H1 (cell line): ENCODE measurements around the gene MBNL1. TPM values are rescaled to one million over a fixed set of nuclear protein-coding genes. Genes with fewer than 3 reads are reported as not detected.

Experiments used
- CTCF ChIA-PET: fragments of 300-600 bp; sonication (Branson Sonifier 250); formaldehyde crosslinking; loops from one replicate; lab custom pipeline; 2021; ENCODE audit not compliant: partially characterized antibody; lab: Charles Lee
- POLR2A ChIA-PET: fragments of 300-600 bp; sonication (Branson Sonifier 250); formaldehyde crosslinking; loops from one replicate; lab custom pipeline; 2021; ENCODE audit warnings: inconsistent platforms; ENCODE audit not compliant: partially characterized antibody; lab: Charles Lee
- DNase-seq, 2 experiments: peaks; one replicate each; pipeline versions ENCODE4 v3.0.0 to v3.0.0-alpha.2; 2010 to 2022; ENCODE audit warnings: low spot score in 2 of 2, low read depth in 1 of 2, mixed read lengths in 1 of 2
- FAIRE-seq: peaks from 2 replicates; lab custom pipeline; 2011; peaks lifted over from hg19 to GRCh38; lab: Jason Lieb, UNC
- H2AFZ ChIP-seq: 2 replicates; pipeline ENCODE4 v1.8.1; 2012; ENCODE audit warnings: low read length, inconsistent platforms
- H2AK5ac ChIP-seq: 2 replicates; pipeline ENCODE4 v1.6.1; 2013; ENCODE audit warnings: low read depth, low read length
- H2BK120ac ChIP-seq: replicated peaks from 2 replicates; pipeline ENCODE3; 2013; ENCODE audit warnings: low read depth, low read length, inconsistent platforms
- H2BK12ac ChIP-seq: 2 replicates; pipeline ENCODE4 v1.6.1; 2013; ENCODE audit warnings: low read depth, low read length
- H2BK15ac ChIP-seq: 2 replicates; pipeline ENCODE4 v1.6.1; 2013; ENCODE audit warnings: low read length
- H2BK20ac ChIP-seq: 2 replicates; pipeline ENCODE4 v1.6.1; 2013; ENCODE audit warnings: low read length
- H2BK5ac ChIP-seq: 2 replicates; pipeline ENCODE4 v1.6.1; 2013; ENCODE audit warnings: low read depth, low read length
- H3K14ac ChIP-seq: 2 replicates; pipeline ENCODE4 v1.6.1; 2013; ENCODE audit warnings: inconsistent platforms; ENCODE audit not compliant: insufficient read length
- H3K18ac ChIP-seq: 2 replicates; pipeline ENCODE4 v1.6.1; 2013; ENCODE audit warnings: low read length; ENCODE audit errors: extremely low read depth
- H3K23ac ChIP-seq: 2 replicates; pipeline ENCODE4 v1.6.1; 2013; ENCODE audit warnings: inconsistent platforms; ENCODE audit not compliant: insufficient read length
- H3K23me2 ChIP-seq: 2 replicates; pipeline ENCODE4 v1.6.1; 2013; ENCODE audit warnings: low read depth, low read length
- H3K27ac ChIP-seq: 2 replicates; pipeline ENCODE4 v1.6.1; 2011; ENCODE audit warnings: low read depth, low read length, inconsistent platforms
- H3K27me3 ChIP-seq, 4 experiments: replicated peaks in 1 of 4; 1 replicate in 1 of 4; 2 replicates in 3 of 4; pipeline versions ENCODE4 v1.6.1 to v1.8.1; 2011 to 2013; ENCODE audit warnings: low read length in 3 of 4, mild to moderate bottlenecking in 3 of 4, inconsistent platforms in 2 of 4, mixed read lengths in 2 of 4, moderate library complexity in 1 of 4; ENCODE audit not compliant: control insufficient read depth in 3 of 4, insufficient read depth in 3 of 4; ENCODE audit errors: extremely low read depth in 1 of 4
- H3K36me3 ChIP-seq, 4 experiments: 2 replicates each; pipeline versions ENCODE4 v1.6.1 to v1.8.1; 2011 to 2013; ENCODE audit warnings: mild to moderate bottlenecking in 4 of 4, low read length in 3 of 4, moderate library complexity in 2 of 4, control low read depth in 1 of 4, inconsistent platforms in 1 of 4; ENCODE audit not compliant: insufficient read depth in 4 of 4, control insufficient read depth in 2 of 4
- H3K4ac ChIP-seq: replicated peaks from 2 replicates; pipeline ENCODE3; 2013; ENCODE audit warnings: low read length, low read depth, mixed read lengths, inconsistent platforms; ENCODE audit not compliant: insufficient read length
- H3K4me1 ChIP-seq, 4 experiments: replicated peaks in 1 of 4; 1 replicate in 1 of 4; 2 replicates in 3 of 4; pipeline versions ENCODE4 v1.6.1 to v1.8.1; 2011 to 2013; ENCODE audit warnings: low read length in 3 of 4, inconsistent platforms in 2 of 4, mixed read lengths in 1 of 4; ENCODE audit not compliant: insufficient read depth in 4 of 4, control insufficient read depth in 3 of 4
- H3K4me2 ChIP-seq, 2 experiments: 2 replicates each; pipeline versions ENCODE4 v1.6.1 to v1.8.1; 2011 to 2013; ENCODE audit warnings: low read depth in 2 of 2, low read length in 2 of 2, control low read depth in 1 of 2, inconsistent platforms in 1 of 2, mild to moderate bottlenecking in 1 of 2; ENCODE audit not compliant: insufficient read depth in 1 of 2
- H3K4me3 ChIP-seq, 4 experiments: fragments of 200-600, 300-600 bp in 1 of 4; sonication (generic), shearing (Covaris generic), sonication (Bioruptor Twin) in 1 of 4; 2 replicates each; pipeline versions ENCODE4 v1.5.1 to v1.8.1; 2011 to 2016; ENCODE audit warnings: low read length in 4 of 4, low read depth in 3 of 4, control low read depth in 2 of 4, inconsistent platforms in 2 of 4, mild to moderate bottlenecking in 2 of 4, mixed read lengths in 1 of 4, moderate library complexity in 1 of 4; ENCODE audit not compliant: insufficient read depth in 2 of 4; ENCODE audit errors: extremely low read depth in 1 of 4
- H3K56ac ChIP-seq: replicated peaks from 2 replicates; pipeline ENCODE3; 2013; ENCODE audit warnings: low read depth, mild to moderate bottlenecking, mixed read lengths, low read length, inconsistent platforms; ENCODE audit not compliant: insufficient read length
- H3K79me1 ChIP-seq: 2 replicates; pipeline ENCODE4 v1.6.1; 2013; ENCODE audit warnings: low read depth, low read length, control low read depth
- H3K79me2 ChIP-seq, 2 experiments: 2 replicates each; pipeline versions ENCODE4 v1.6.1 to v1.8.1; 2012 to 2013; ENCODE audit warnings: low read length in 2 of 2, mild to moderate bottlenecking in 2 of 2, inconsistent platforms in 1 of 2; ENCODE audit not compliant: insufficient read depth in 2 of 2, control insufficient read depth in 1 of 2
- H3K9ac ChIP-seq, 4 experiments: replicated peaks in 1 of 4; 1 replicate in 1 of 4; 2 replicates in 3 of 4; pipeline versions ENCODE4 v1.6.1 to v1.8.1; 2011 to 2013; ENCODE audit warnings: low read depth in 3 of 4, low read length in 3 of 4, control low read depth in 2 of 4, mild to moderate bottlenecking in 2 of 4, moderate library complexity in 2 of 4, inconsistent platforms in 1 of 4; ENCODE audit errors: extremely low read depth in 1 of 4
- H3K9me3 ChIP-seq, 2 experiments: 2 replicates each; pipeline versions ENCODE4 v1.6.1 to v1.8.1; 2012 to 2013; ENCODE audit warnings: mild to moderate bottlenecking in 2 of 2, moderate library complexity in 2 of 2, control low read depth in 1 of 2, inconsistent platforms in 1 of 2, low read depth in 1 of 2, low read length in 1 of 2, mixed read lengths in 1 of 2; ENCODE audit not compliant: insufficient read depth in 2 of 2
- H4K20me1 ChIP-seq, 2 experiments: replicated peaks in 1 of 2; 2 replicates each; pipeline versions ENCODE3 to v1.8.1; 2011 to 2013; ENCODE audit warnings: inconsistent platforms in 2 of 2, low read length in 2 of 2, mild to moderate bottlenecking in 1 of 2; ENCODE audit not compliant: insufficient read depth in 2 of 2, control insufficient read depth in 1 of 2
- H4K5ac ChIP-seq: 2 replicates; pipeline ENCODE4 v1.6.1; 2013; ENCODE audit warnings: low read length, low read depth, mixed read lengths, inconsistent platforms; ENCODE audit not compliant: insufficient read length
- H4K8ac ChIP-seq: 2 replicates; pipeline ENCODE4 v1.8.0; 2013; ENCODE audit warnings: mild to moderate bottlenecking, moderate library complexity, low read length, inconsistent platforms; ENCODE audit not compliant: insufficient read depth; ENCODE audit errors: extremely low read depth
- H4K91ac ChIP-seq: replicated peaks from 2 replicates; pipeline ENCODE3; 2013; ENCODE audit warnings: low read length, mixed read lengths, inconsistent platforms; ENCODE audit not compliant: insufficient read length
- BRCA1 ChIP-seq: IDR thresholded peaks from 2 replicates; pipeline ENCODE4 v1.6.1; 2012; ENCODE audit warnings: low read depth, low read length, improper control_type of control experiment
- CBX5 ChIP-seq: fragments of 300-800, 300-1000 bp; sonication (generic); IDR thresholded peaks from 2 replicates; pipeline ENCODE4 v1.7.1; 2016; ENCODE audit warnings: antibody characterized with exemption, low read length, low read depth
- CEBPB ChIP-seq: IDR thresholded peaks from 2 replicates; pipeline ENCODE4 v1.6.1; 2012; ENCODE audit warnings: low read depth, low read length
- JUND ChIP-seq: IDR thresholded peaks from 2 replicates; pipeline ENCODE4 v1.6.1; 2011; ENCODE audit warnings: mild to moderate bottlenecking, improper control_type of control experiment, low read length
- KDM1A ChIP-seq: fragments of 200-600, 300-600 bp; sonication (generic); IDR thresholded peaks from 2 replicates; pipeline ENCODE4 v1.7.1; 2016; ENCODE audit warnings: mild to moderate bottlenecking, low read length, borderline replicate concordance
- KDM4A ChIP-seq: IDR thresholded peaks from one replicate; pipeline ENCODE4 v1.7.1; 2012; ENCODE audit warnings: low read depth, mild to moderate bottlenecking, moderate library complexity, low read length, inconsistent platforms; ENCODE audit not compliant: severe bottlenecking
- KDM5A ChIP-seq: fragments of 200-600 bp; IDR thresholded peaks from 2 replicates; pipeline ENCODE4 v1.7.1; 2012; ENCODE audit warnings: mild to moderate bottlenecking, low read length, inconsistent platforms, mixed read lengths
- NRF1 ChIP-seq: IDR thresholded peaks from 2 replicates; pipeline ENCODE4 v1.6.1; 2011; ENCODE audit warnings: mild to moderate bottlenecking, low read depth, low read length, improper control_type of control experiment
- POU5F1 ChIP-seq: IDR thresholded peaks from 2 replicates; pipeline ENCODE4 v1.6.1; 2011; ENCODE audit warnings: low read depth, mild to moderate bottlenecking, low read length, moderate library complexity
- SUZ12 ChIP-seq: fragments of 200-600 bp; sonication (generic); IDR thresholded peaks from 2 replicates; pipeline ENCODE4 v1.6.1; 2012; ENCODE audit warnings: mild to moderate bottlenecking, inconsistent platforms, low read length, moderate library complexity, mixed read lengths
- TAF1 ChIP-seq: IDR thresholded peaks from 2 replicates; pipeline ENCODE4 v1.6.1; 2011; ENCODE audit warnings: mild to moderate bottlenecking, low read depth, low read length
- TAF7 ChIP-seq: optimal IDR thresholded peaks from 2 replicates; pipeline ENCODE3; 2011; ENCODE audit warnings: low read depth, mild to moderate bottlenecking, inconsistent platforms, low read length, moderate library complexity, borderline replicate concordance
- WGBS, 2 experiments: shearing (Covaris generic) in 1 of 2; methylation state at CpG; one replicate each; pipeline versions ENCODE4 v1.1.6 to v1.1.7; 2013 to 2015; ENCODE audit warnings: low lambda C conversion rate in 2 of 2, mixed read lengths in 2 of 2, inconsistent platforms in 1 of 2, low coverage in 1 of 2, missing lambda C conversion rate in 1 of 2; ENCODE audit not compliant: insufficient replicate concordance in 2 of 2, insufficient coverage in 1 of 2, insufficient read length in 1 of 2; ENCODE audit errors: extremely low coverage in 1 of 2, missing lambda C conversion rate in 1 of 2; 5-methylcytosine and 5-hydroxymethylcytosine counted together
- polyA plus RNA-seq, 7 experiments: library from polyadenylated mRNA; depleted of rRNA in 3 of 7; stranded (reverse) in 5 of 7; unstranded in 2 of 7; fragments of >200 nt in 5 of 7; fragments of 200-250 nt in 2 of 7; gene quantifications; 1 replicate in 5 of 7; 2 replicates in 1 of 7; 4 replicates in 1 of 7; pipeline versions ENCODE4 v1.2.1 to v1.2.3, GENCODE V29; 2011 to 2013; ENCODE audit warnings: missing spikeins in 2 of 7, mixed read lengths in 2 of 7
- total RNA-seq: library from RNA; stranded (reverse); fragmentation: NEBNext Ultra II Directional; extraction: Animal tissue kit (Norgen Biotek cat#: 25700); gene quantifications from 2 replicates; pipeline ENCODE4 v1.2.1, GENCODE V29; 2021
- TF ChIP-seq, protein P1 (sequence below): IDR thresholded peaks from 2 replicates; pipeline ENCODE4 v1.6.1; 2012; ENCODE audit warnings: low read length, inconsistent platforms

Gene MBNL1
- total and polyA plus RNA-seq, 2 of the 8 experiments (the other 6 are each of a cell fraction or from before 2014, with no cell fraction given), result 5.0 to 16.4 TPM

DNA sequence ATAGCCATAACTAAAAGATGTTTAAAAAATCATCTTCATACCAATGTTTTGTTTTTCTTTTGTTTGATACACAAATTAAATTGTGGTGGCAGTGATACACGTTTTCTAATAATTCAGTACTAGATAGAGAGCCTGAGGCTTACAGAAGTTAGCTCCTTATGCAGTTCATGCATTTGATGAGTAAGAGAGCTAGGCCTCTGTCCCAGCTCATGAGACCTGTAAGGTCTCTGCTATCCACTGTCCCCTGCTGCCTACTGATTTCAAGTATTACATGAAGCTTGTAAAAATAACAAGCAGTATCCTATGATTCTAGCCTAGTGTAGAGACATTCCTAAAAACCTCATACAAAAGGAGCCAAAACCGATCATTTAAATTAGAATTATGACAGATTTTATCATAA is 144.5 kb downstream of the MBNL1 start:
- peaks cover 0 to 5% of the 10 kb centered on the region in 2 experiments; a peak in 2 of 4 replicates for H3K79me2 ChIP-seq
- TF ChIP-seq POU5F1 (no peak), KDM1A (no peak), SUZ12 (no peak), CBX5 (no peak), CEBPB (no peak), TAF7 (no peak), JUND (no peak), TAF1 (no peak), BRCA1 (no peak), KDM4A (no peak), KDM5A (no peak), NRF1 (no peak)
- TF ChIP-seq, protein P1, sequence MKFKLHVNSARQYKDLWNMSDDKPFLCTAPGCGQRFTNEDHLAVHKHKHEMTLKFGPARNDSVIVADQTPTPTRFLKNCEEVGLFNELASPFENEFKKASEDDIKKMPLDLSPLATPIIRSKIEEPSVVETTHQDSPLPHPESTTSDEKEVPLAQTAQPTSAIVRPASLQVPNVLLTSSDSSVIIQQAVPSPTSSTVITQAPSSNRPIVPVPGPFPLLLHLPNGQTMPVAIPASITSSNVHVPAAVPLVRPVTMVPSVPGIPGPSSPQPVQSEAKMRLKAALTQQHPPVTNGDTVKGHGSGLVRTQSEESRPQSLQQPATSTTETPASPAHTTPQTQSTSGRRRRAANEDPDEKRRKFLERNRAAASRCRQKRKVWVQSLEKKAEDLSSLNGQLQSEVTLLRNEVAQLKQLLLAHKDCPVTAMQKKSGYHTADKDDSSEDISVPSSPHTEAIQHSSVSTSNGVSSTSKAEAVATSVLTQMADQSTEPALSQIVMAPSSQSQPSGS, result no peak

More for the DNA sequence above, 144.5 kb downstream of the MBNL1 start:
- Histone ChIP-seq H3K4me2 (no peak overlapping the region), H3K36me3 (no peaks in the 10 kb centered on the region), H3K79me1 (no peaks in the 10 kb centered on the region), H3K4ac (no peak overlapping the region), H3K18ac (no peak overlapping the region), H3K27me3 (no peaks in the 10 kb centered on the region), H3K9me3 (no peaks in the 10 kb centered on the region), H3K23ac (no peak overlapping the region), H3K4me3 (no peak overlapping the region), H2BK5ac (no peak overlapping the region), H3K4me1 (no peaks in the 10 kb centered on the region), H2AFZ (no peak overlapping the region), H2BK120ac (no peak overlapping the region), H4K91ac (no peak overlapping the region), H4K8ac (no peak overlapping the region), H4K20me1 (no peaks in the 10 kb centered on the region), H3K9ac (no peak overlapping the region), H2BK15ac (no peak overlapping the region), H3K56ac (no peak overlapping the region), H4K5ac (no peak overlapping the region), H3K27ac (no peak overlapping the region), H2BK12ac (no peak overlapping the region), H2BK20ac (no peak overlapping the region), H3K23me2 (no peaks in the 10 kb centered on the region), H2AK5ac (no peak overlapping the region), H3K14ac (no peak overlapping the region)
- POLR2A ChIA-PET, result no interaction called here
- DNase-seq, result no peak
- FAIRE-seq, result no peak
- CTCF ChIA-PET, result interaction anchor here (1.5 to 2.6 kb wide), 2 partner anchors 22 to 230 kb away, joined by 3 to 7 read pairs; no protein-coding TSS in a partner anchor
- WGBS, 2 experiments, result 80% methylated on average over 2 of the region's 2 CpGs; no CpG with 5 or more reads in 1 of the 2 experiments
